Neuronal stem cell (in vitro differentiated cells): Measurements from ENCODE around the gene RPL41.

Experiments used
- DNase-seq: peaks from one replicate; pipeline ENCODE4 v3.0.0-alpha.2; 2013; ENCODE audit warnings: low spot score
- H2AFZ ChIP-seq: one replicate; pipeline ENCODE4 v1.6.1; 2013; ENCODE audit warnings: mild to moderate bottlenecking, low read length, inconsistent platforms
- H2AK5ac ChIP-seq: 2 replicates; pipeline ENCODE4 v1.6.1; 2013; ENCODE audit warnings: low read depth, mild to moderate bottlenecking, inconsistent platforms, low read length, moderate library complexity, mixed read lengths
- H2BK120ac ChIP-seq: 2 replicates; pipeline ENCODE4 v1.6.1; 2013; ENCODE audit warnings: low read depth, mild to moderate bottlenecking, inconsistent platforms, low read length, moderate library complexity, mixed read lengths
- H2BK12ac ChIP-seq: one replicate; pipeline ENCODE4 v1.6.1; 2013; ENCODE audit warnings: low read length, inconsistent platforms
- H2BK15ac ChIP-seq: 2 replicates; pipeline ENCODE4 v1.6.1; 2013; ENCODE audit warnings: mild to moderate bottlenecking, low read length, inconsistent platforms, mixed read lengths
- H2BK5ac ChIP-seq: one replicate; pipeline ENCODE4 v1.6.1; 2013; ENCODE audit warnings: inconsistent platforms, mild to moderate bottlenecking, low read length, moderate library complexity
- H3K14ac ChIP-seq: one replicate; pipeline ENCODE4 v1.6.1; 2013; ENCODE audit warnings: low read length, inconsistent platforms
- H3K18ac ChIP-seq: 2 replicates; pipeline ENCODE4 v1.6.1; 2013; ENCODE audit warnings: low read length, inconsistent platforms
- H3K23ac ChIP-seq: 2 replicates; pipeline ENCODE4 v1.6.1; 2013; ENCODE audit warnings: low read depth, mild to moderate bottlenecking, mixed read lengths, low read length, inconsistent platforms; ENCODE audit not compliant: poor library complexity
- H3K27ac ChIP-seq: replicated peaks from 3 replicates; pipeline ENCODE4 v1.5.1; 2013; ENCODE audit warnings: low read length, inconsistent platforms
- H3K27me3 ChIP-seq, 3 experiments: 2 replicates each; pipeline ENCODE4 v1.6.1; 2013; ENCODE audit warnings: low read length in 3 of 3, mild to moderate bottlenecking in 2 of 3, inconsistent platforms in 1 of 3, low read depth in 1 of 3, mixed read lengths in 1 of 3, moderate library complexity in 1 of 3; ENCODE audit not compliant: control insufficient read depth in 3 of 3, insufficient read depth in 3 of 3
- H3K36me3 ChIP-seq, 2 donors: replicated peaks in 1 of 2; 2 replicates each; pipeline ENCODE4 v1.6.1; 2013; ENCODE audit warnings: low read length in 2 of 2; ENCODE audit not compliant: control insufficient read depth in 2 of 2, insufficient read depth in 2 of 2
- H3K4ac ChIP-seq: 2 replicates; pipeline ENCODE4 v1.6.1; 2013; ENCODE audit warnings: inconsistent platforms, mild to moderate bottlenecking, low read length, moderate library complexity
- H3K4me1 ChIP-seq, 2 donors: 1 replicate in 1 of 2; 2 replicates in 1 of 2; pipeline ENCODE4 v1.6.1; 2013; ENCODE audit warnings: low read length in 2 of 2, low read depth in 1 of 2; ENCODE audit not compliant: control insufficient read depth in 2 of 2, insufficient read depth in 1 of 2
- H3K4me2 ChIP-seq: one replicate; pipeline ENCODE4 v1.6.1; 2013; ENCODE audit warnings: mild to moderate bottlenecking, low read length, inconsistent platforms; ENCODE audit not compliant: insufficient read depth, poor library complexity, severe bottlenecking
- H3K4me3 ChIP-seq, 2 donors: 2 replicates each; pipeline ENCODE4 v1.5.1; 2013; ENCODE audit warnings: low read length in 2 of 2, mild to moderate bottlenecking in 2 of 2, inconsistent platforms in 1 of 2, moderate library complexity in 1 of 2
- H3K79me1 ChIP-seq: one replicate; pipeline ENCODE4 v1.6.1; 2013; ENCODE audit warnings: low read depth, mild to moderate bottlenecking, inconsistent platforms, low read length, moderate library complexity
- H3K9ac ChIP-seq: one replicate; pipeline ENCODE4 v1.6.1; 2013; ENCODE audit warnings: mild to moderate bottlenecking, low read depth, low read length, inconsistent platforms; ENCODE audit not compliant: poor library complexity
- H3K9me3 ChIP-seq, 2 donors: replicated peaks in 1 of 2; 2 replicates each; pipeline versions ENCODE3 to v1.6.1; 2013; ENCODE audit warnings: low read length in 2 of 2, mild to moderate bottlenecking in 2 of 2, inconsistent platforms in 1 of 2, low read depth in 1 of 2, mixed read lengths in 1 of 2, moderate library complexity in 1 of 2; ENCODE audit not compliant: control insufficient read depth in 2 of 2, insufficient read depth in 1 of 2
- H4K8ac ChIP-seq: one replicate; pipeline ENCODE4 v1.6.1; 2013; ENCODE audit warnings: low read depth, mild to moderate bottlenecking, inconsistent platforms, low read length, moderate library complexity
- H4K91ac ChIP-seq: one replicate; pipeline ENCODE4 v1.6.1; 2013; ENCODE audit warnings: low read length, low read depth, mild to moderate bottlenecking, inconsistent platforms; ENCODE audit not compliant: poor library complexity
- WGBS, 2 donors: extraction: QIAGEN DNeasy Blood & Tissue Kit; methylation state at CpG; one replicate each; pipeline ENCODE4 v1.1.7; 2013; ENCODE audit warnings: missing lambda C conversion rate in 2 of 2, mixed read lengths in 1 of 2; ENCODE audit not compliant: insufficient read length in 2 of 2, insufficient replicate concordance in 1 of 2; ENCODE audit errors: extremely low coverage in 2 of 2; 5-methylcytosine and 5-hydroxymethylcytosine counted together

RPL41 gene

DNA sequence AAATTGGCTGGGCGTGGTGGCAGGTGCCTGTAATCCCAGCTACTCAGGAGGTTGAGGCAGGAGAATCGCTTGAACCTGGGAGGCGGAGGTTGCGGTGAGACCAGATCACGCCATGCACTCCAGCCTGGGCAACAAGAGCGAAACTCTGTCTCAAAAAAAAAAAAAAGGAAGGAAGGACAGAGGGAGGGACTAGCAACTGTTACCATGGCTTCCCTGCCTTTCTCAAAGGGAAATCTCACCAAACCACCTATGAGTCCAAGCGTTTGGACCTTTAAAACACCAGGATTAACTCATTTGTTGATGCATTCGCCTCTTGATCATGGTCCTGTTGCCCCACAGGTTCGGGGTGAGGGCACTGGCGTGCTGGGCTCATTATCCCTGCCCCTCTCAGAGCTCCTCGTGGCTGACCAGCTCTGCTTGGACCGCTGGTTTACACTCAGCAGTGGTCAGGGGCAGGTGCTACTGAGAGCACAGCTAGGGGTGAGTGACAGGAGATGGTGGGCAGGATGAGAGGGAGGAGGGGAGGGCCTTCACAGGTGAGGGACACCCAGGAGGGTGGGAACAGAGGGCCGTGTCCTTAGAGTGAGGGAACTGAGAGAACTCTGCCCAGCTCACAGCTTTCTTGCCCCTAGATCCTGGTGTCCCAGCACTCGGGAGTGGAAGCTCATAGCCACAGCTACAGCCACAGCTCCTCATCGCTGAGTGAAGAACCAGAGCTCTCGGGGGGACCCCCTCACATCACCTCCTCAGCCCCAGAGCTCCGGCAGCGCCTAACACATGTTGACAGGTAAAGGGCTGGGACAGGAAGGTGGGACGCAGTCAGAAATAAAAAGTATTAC is 25.7 kb downstream of the RPL41 start:
- WGBS, 2 donors = no CpG with 5 or more reads among the region's 19 CpGs
- H2BK12ac ChIP-seq = no peak overlapping the region
- peaks cover 53 to 80% of the 10 kb centered on the region in 2 donors for H3K36me3 ChIP-seq

DNA sequence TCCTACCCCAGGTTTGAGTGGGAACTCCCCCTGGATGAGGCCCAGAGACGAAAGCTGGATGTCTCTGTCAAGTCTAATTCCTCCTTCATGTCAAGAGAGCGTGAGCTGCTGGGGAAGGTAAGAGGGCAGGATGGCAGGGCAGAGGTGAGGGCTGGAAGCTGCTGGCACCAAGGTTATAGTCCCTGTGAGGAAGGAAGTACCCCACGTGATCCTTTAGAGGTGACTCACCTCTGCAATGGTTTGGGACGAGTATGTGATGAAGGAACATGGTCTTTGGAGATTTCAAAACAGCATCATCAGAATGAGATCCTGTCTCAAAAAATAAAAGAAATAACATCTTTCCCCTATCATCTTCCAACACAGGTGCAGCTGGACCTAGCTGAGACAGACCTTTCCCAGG is 26.8 kb downstream of the RPL41 start:
- Histone ChIP-seq H3K4me1 (no peaks in the 10 kb centered on the region), H3K27ac (no peak overlapping the region), H3K23ac (no peak overlapping the region), H3K4ac (no peak overlapping the region), H3K14ac (no peak overlapping the region), H2AK5ac (no peak overlapping the region), H3K9ac (no peak overlapping the region), H3K79me1 (no peaks in the 10 kb centered on the region), H4K91ac (no peak overlapping the region), H3K18ac (no peak overlapping the region), H3K4me2 (no peak overlapping the region), H2BK15ac (no peak overlapping the region), H2AFZ (no peak overlapping the region), H4K8ac (no peak overlapping the region), H3K4me3 (no peak overlapping the region), H2BK120ac (no peak overlapping the region), H3K9me3 (peaks cover 0 to 4% of the 10 kb centered on the region in 2 donors), H3K36me3 (peaks cover 42 to 70% of the 10 kb centered on the region in 2 donors), H2BK5ac (no peak overlapping the region), H2BK12ac (no peak overlapping the region), H3K27me3 (no peaks in the 10 kb centered on the region)
- DNase-seq = no peak
- WGBS, 2 donors = no CpG with 5 or more reads among the region's 4 CpGs

More for the DNA sequence above, 25.7 kb downstream of the RPL41 start:
- no peak overlapping the region for H3K4me3 ChIP-seq
- H3K14ac ChIP-seq = no peak overlapping the region
- no peak overlapping the region for H2AFZ ChIP-seq
- H3K27ac ChIP-seq = no peak overlapping the region
- no peaks in the 10 kb centered on the region for H3K4me1 ChIP-seq
- H2BK120ac ChIP-seq = no peak overlapping the region
- H2BK15ac ChIP-seq = no peak overlapping the region
- H4K91ac ChIP-seq = no peak overlapping the region
- H3K27me3 ChIP-seq = no peaks in the 10 kb centered on the region
- H3K79me1 ChIP-seq = no peaks in the 10 kb centered on the region
- no peak overlapping the region for H3K18ac ChIP-seq
- H3K23ac ChIP-seq = no peak overlapping the region
- no peak overlapping the region for H2BK5ac ChIP-seq
- H3K4ac ChIP-seq = no peak overlapping the region
- no peak overlapping the region for H3K9ac ChIP-seq
- H2AK5ac ChIP-seq = no peak overlapping the region
- DNase-seq = no peak
- no peak overlapping the region for H4K8ac ChIP-seq
- no peak overlapping the region for H3K4me2 ChIP-seq
- peaks cover 0 to 4% of the 10 kb centered on the region in 2 donors for H3K9me3 ChIP-seq

- no peak for DNase-seq
- Histone ChIP-seq H2BK15ac (no peak overlapping the region), H3K9ac (no peak overlapping the region), H2AFZ (no peak overlapping the region), H2BK12ac (no peak overlapping the region), H2AK5ac (no peak overlapping the region), H2BK5ac (no peak overlapping the region), H3K4me2 (no peak overlapping the region), H3K14ac (no peak overlapping the region), H3K23ac (no peak overlapping the region), H3K18ac (no peak overlapping the region), H4K8ac (no peak overlapping the region), H3K4me1 (no peaks in the 10 kb centered on the region), H4K91ac (no peak overlapping the region), H3K36me3 (peaks cover 36 to 63% of the 10 kb centered on the region in 2 donors), H3K27me3 (no peaks in the 10 kb centered on the region), H2BK120ac (no peak overlapping the region), H3K27ac (no peak overlapping the region), H3K4me3 (peak overlapping the region in 1 of 2 donors; percentile 48), H3K4ac (no peak overlapping the region), H3K9me3 (no peaks in the 10 kb centered on the region), H3K79me1 (no peaks in the 10 kb centered on the region)
- WGBS, 2 donors = no CpG with 5 or more reads among the region's 8 CpGs
Observed at GRCh38 chr12:56143870-56144269, 27.4 kb downstream of the RPL41 start.

DNA sequence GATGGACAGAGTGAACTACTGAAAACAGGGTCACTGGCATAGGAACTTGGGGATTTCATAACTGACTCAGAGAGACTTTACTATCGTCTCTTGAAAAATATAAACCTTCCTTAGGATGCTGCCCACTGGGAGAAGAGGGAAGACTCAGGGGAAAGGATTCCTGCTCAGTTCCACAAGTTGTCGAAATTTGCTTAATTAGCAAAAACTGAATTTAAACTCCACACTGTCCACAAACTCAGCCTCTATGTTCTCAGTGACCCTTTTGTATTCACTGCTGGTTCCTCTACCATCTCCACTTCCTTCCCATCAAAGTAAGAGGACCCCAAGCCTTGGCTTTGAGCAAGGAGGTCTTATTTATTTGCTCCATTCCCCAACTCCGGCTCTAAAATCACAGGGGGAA is 28.8 kb downstream of the RPL41 start:
- H2AK5ac ChIP-seq = no peak overlapping the region
- H2BK15ac ChIP-seq = no peak overlapping the region
- H3K79me1 ChIP-seq = no peaks in the 10 kb centered on the region
- H3K27me3 ChIP-seq = no peaks in the 10 kb centered on the region
- no peak overlapping the region for H4K91ac ChIP-seq
- no peak overlapping the region for H2BK12ac ChIP-seq
- no peaks in the 10 kb centered on the region for H3K4me1 ChIP-seq
- no peak overlapping the region for H3K23ac ChIP-seq
- peaks cover 33 to 50% of the 10 kb centered on the region in 2 donors for H3K36me3 ChIP-seq
- no peak overlapping the region for H3K27ac ChIP-seq
- no peak overlapping the region for H3K9ac ChIP-seq
- H3K4ac ChIP-seq = no peak overlapping the region
- H3K9me3 ChIP-seq = no peaks in the 10 kb centered on the region
- no peak for DNase-seq
- H2BK5ac ChIP-seq = no peak overlapping the region
- H2BK120ac ChIP-seq = no peak overlapping the region
- no CpG with 5 or more reads among the region's 3 CpGs for WGBS, 2 donors
- no peak overlapping the region for H4K8ac ChIP-seq
- no peak overlapping the region for H3K4me3 ChIP-seq
- no peak overlapping the region for H3K14ac ChIP-seq
- no peak overlapping the region for H3K4me2 ChIP-seq
- H3K18ac ChIP-seq = no peak overlapping the region
- no peak overlapping the region for H2AFZ ChIP-seq
